SU-DHL-6 (cell line): Measurements from ENCODE around the gene TBC1D5.

ENCODE experiments used
- H2AFZ ChIP-seq: fragments of 200-600 bp; sonication (generic); 2 replicates; pipeline ENCODE4 v1.6.1; 2014; ENCODE audit warnings: low read depth, mild to moderate bottlenecking, moderate library complexity, mixed read lengths, antibody characterized with exemption, low read length; ENCODE audit not compliant: severe bottlenecking
- H3F3A ChIP-seq: fragments of 200-600 bp; shearing (Covaris generic); 2 replicates; pipeline ENCODE4 v1.6.0; 2016; ENCODE audit warnings: antibody characterized with exemption, mild to moderate bottlenecking; ENCODE audit not compliant: insufficient read depth
- H3K27ac ChIP-seq: fragments of 200-600 bp; sonication (generic); 2 replicates; pipeline ENCODE4 v1.5.1; 2016; ENCODE audit warnings: low read depth, mild to moderate bottlenecking, low read length, moderate library complexity, mixed read lengths
- H3K27me3 ChIP-seq: fragments of 200-600 bp; sonication (generic), shearing (Covaris generic); 2 replicates; pipeline ENCODE4 v1.6.0; 2014; ENCODE audit warnings: mild to moderate bottlenecking, low read length
- H3K36me3 ChIP-seq: fragments of 200-600 bp; sonication (generic); 2 replicates; pipeline ENCODE4 v1.6.1; 2014; ENCODE audit warnings: mild to moderate bottlenecking, low read length, mixed read lengths
- H3K4me2 ChIP-seq: fragments of 300-600, 200-600 bp; shearing (Covaris generic), sonication (generic); 2 replicates; pipeline ENCODE4 v1.6.0; 2014; ENCODE audit warnings: low read length, low read depth, mild to moderate bottlenecking; ENCODE audit not compliant: poor library complexity, severe bottlenecking
- H3K4me3 ChIP-seq: fragments of 200-600 bp; sonication (generic); 2 replicates; pipeline ENCODE4 v1.5.1; 2014; ENCODE audit warnings: antibody characterized with exemption, low read length, mild to moderate bottlenecking, mixed read lengths; ENCODE audit not compliant: insufficient read depth, poor library complexity, severe bottlenecking
- H3K79me2 ChIP-seq: fragments of 200-600 bp; sonication (generic); 2 replicates; pipeline ENCODE4 v1.6.1; 2014; ENCODE audit warnings: mild to moderate bottlenecking, low read length, moderate library complexity; ENCODE audit not compliant: insufficient read depth
- H3K9ac ChIP-seq: fragments of 200-600 bp; sonication (generic); 2 replicates; pipeline ENCODE4 v1.7.0; 2014; ENCODE audit warnings: mild to moderate bottlenecking, low read length
- H3K9me2 ChIP-seq: fragments of 200-600 bp; sonication (generic); replicated peaks from 2 replicates; pipeline ENCODE4 v1.6.1; 2014; ENCODE audit warnings: low read length; ENCODE audit not compliant: insufficient read depth
- H3K9me3 ChIP-seq: fragments of 200-600 bp; sonication (generic); 2 replicates; pipeline ENCODE4 v1.6.1; 2014; ENCODE audit warnings: low read length, mixed read lengths; ENCODE audit not compliant: insufficient read depth
- H4K20me1 ChIP-seq: fragments of 200-600 bp; sonication (generic); 2 replicates; pipeline ENCODE4 v1.6.1; 2014; ENCODE audit warnings: low read depth, mild to moderate bottlenecking, antibody characterized with exemption, low read length, moderate library complexity, mixed read lengths
- EZH2phosphoT487 ChIP-seq: fragments of 200-600 bp; sonication (generic), shearing (Covaris generic); conservative IDR thresholded peaks from 2 replicates; pipeline ENCODE4 v1.6.1; 2018; ENCODE audit warnings: mild to moderate bottlenecking, antibody characterized with exemption, low read length, moderate library complexity, mixed read lengths
- TF ChIP-seq, protein P1 (sequence below): fragments of 200-600 bp; sonication (generic); IDR thresholded peaks from one replicate; pipeline ENCODE4 v1.5.1; 2017; ENCODE audit warnings: antibody characterized with exemption, mild to moderate bottlenecking, low read length, moderate library complexity; ENCODE audit not compliant: insufficient read depth, poor library complexity, severe bottlenecking

TBC1D5 gene

DNA sequence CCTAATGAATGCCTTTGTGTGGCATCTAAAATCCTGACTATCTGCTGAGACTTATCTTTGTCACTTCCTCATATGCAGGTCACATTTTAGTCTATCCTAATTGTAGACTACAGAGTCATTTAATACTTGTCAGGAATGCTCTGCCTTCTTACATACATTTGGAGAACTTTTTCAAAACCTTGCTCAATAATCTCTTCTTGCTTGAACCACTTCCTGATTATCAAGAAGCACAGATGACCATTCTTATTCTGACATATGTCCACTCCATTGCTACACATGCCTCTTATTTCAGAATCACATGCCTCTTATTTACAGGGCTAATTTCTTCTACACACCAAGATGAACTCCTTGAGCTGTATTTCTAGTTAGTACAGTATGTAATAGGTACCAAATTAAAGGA lies 400.3 kb downstream of the TBC1D5 start:
- no peaks in the 10 kb centered on the region for H4K20me1 ChIP-seq
- no peak overlapping the region for H3K4me3 ChIP-seq
- no peaks in the 10 kb centered on the region for H3K9me3 ChIP-seq
- 0 out of 2 replicates have a peak, but pooled peaks cover 3% of the 10 kb centered on the region for H3K36me3 ChIP-seq
- no peaks in the 10 kb centered on the region for H3K27me3 ChIP-seq
- no peaks in the 10 kb centered on the region for H3K9me2 ChIP-seq
- H3K27ac ChIP-seq: no peak overlapping the region
- no peaks in the 10 kb centered on the region for H3K79me2 ChIP-seq
- H2AFZ ChIP-seq: no peak overlapping the region
- TF ChIP-seq, protein P1, sequence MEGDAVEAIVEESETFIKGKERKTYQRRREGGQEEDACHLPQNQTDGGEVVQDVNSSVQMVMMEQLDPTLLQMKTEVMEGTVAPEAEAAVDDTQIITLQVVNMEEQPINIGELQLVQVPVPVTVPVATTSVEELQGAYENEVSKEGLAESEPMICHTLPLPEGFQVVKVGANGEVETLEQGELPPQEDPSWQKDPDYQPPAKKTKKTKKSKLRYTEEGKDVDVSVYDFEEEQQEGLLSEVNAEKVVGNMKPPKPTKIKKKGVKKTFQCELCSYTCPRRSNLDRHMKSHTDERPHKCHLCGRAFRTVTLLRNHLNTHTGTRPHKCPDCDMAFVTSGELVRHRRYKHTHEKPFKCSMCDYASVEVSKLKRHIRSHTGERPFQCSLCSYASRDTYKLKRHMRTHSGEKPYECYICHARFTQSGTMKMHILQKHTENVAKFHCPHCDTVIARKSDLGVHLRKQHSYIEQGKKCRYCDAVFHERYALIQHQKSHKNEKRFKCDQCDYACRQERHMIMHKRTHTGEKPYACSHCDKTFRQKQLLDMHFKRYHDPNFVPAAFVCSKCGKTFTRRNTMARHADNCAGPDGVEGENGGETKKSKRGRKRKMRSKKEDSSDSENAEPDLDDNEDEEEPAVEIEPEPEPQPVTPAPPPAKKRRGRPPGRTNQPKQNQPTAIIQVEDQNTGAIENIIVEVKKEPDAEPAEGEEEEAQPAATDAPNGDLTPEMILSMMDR: no peak
- TF ChIP-seq EZH2phosphoT487: no peak
- no peaks in the 10 kb centered on the region for H3F3A ChIP-seq
- H3K9ac ChIP-seq: no peak overlapping the region
- no peak overlapping the region for H3K4me2 ChIP-seq

DNA sequence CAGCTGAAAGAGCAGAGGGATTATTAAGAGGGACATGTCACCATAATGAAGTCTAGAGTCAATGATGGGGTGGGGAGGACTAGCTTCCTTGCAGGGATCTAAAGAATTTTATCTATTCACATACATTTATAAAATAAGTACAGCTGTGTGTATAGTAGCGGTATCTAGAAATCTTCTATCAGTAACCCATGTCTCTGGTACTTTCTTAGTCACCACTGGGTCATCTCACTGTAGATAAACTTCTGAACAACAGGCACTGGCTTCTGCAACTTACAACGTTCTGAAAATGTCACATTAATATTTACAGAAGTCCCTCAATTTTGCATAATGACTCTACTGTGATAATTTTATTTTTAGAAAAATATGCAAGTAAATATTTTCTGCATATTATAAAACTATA lies 401.7 kb downstream of the TBC1D5 start:
- no peak overlapping the region for H3K4me3 ChIP-seq
- H3K27ac ChIP-seq: no peak overlapping the region
- no peak overlapping the region for H2AFZ ChIP-seq
- H3F3A ChIP-seq: no peaks in the 10 kb centered on the region
- no peaks in the 10 kb centered on the region for H4K20me1 ChIP-seq
- 0 out of 2 replicates have a peak, but pooled peaks cover 3% of the 10 kb centered on the region for H3K36me3 ChIP-seq
- H3K79me2 ChIP-seq: no peaks in the 10 kb centered on the region
- H3K27me3 ChIP-seq: no peaks in the 10 kb centered on the region
- H3K4me2 ChIP-seq: no peak overlapping the region
- H3K9me3 ChIP-seq: no peaks in the 10 kb centered on the region
- no peak overlapping the region for H3K9ac ChIP-seq
- no peaks in the 10 kb centered on the region for H3K9me2 ChIP-seq
- TF ChIP-seq EZH2phosphoT487: no peak
- TF ChIP-seq, protein P1: no peak

DNA sequence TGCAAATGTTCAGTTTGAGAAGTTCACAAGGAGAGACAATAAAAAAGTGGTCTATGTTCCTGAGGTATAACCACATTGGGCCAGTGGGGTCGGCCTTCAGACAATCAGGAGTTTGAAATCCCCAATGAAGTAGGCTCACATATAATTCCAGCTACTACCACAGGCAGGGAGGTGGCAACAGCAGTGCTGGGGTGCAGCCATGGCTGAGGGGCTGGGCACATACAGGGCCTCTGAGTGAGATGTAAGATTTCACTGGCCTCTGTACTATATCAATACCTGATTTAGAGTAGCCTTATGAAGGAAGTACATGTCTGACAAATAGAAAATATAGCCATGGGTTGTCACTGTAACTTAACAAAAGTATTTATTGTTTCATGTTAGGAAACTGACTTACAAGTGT lies 402.2 kb downstream of the TBC1D5 start:
- Histone ChIP-seq H3K9me3 (no peaks in the 10 kb centered on the region), H3F3A (no peaks in the 10 kb centered on the region), H2AFZ (no peak overlapping the region), H3K9ac (no peak overlapping the region), H3K27me3 (no peaks in the 10 kb centered on the region), H3K27ac (no peak overlapping the region), H3K79me2 (no peaks in the 10 kb centered on the region), H3K36me3 (0 out of 2 replicates have a peak, but pooled peaks cover 3% of the 10 kb centered on the region), H3K4me3 (no peak overlapping the region), H3K4me2 (no peak overlapping the region), H4K20me1 (no peaks in the 10 kb centered on the region), H3K9me2 (no peaks in the 10 kb centered on the region)
- TF ChIP-seq, protein P1: no peak
- TF ChIP-seq EZH2phosphoT487: no peak
